Mesodermal cell (in vitro differentiated cells): Measurements from ENCODE around the gene TGFBR3.

Experiments
- H3K27ac ChIP-seq: 2 replicates; pipeline ENCODE4 v1.7.0; 2013; ENCODE audit warnings: mild to moderate bottlenecking, low read depth, low read length, moderate library complexity; ENCODE audit not compliant: severe bottlenecking
- H3K36me3 ChIP-seq: 2 replicates; pipeline ENCODE4 v1.7.1; 2013; ENCODE audit warnings: mild to moderate bottlenecking, low read length, moderate library complexity; ENCODE audit not compliant: control insufficient read depth, insufficient read depth
- H3K4me1 ChIP-seq: one replicate; pipeline ENCODE4 v1.7.1; 2013; ENCODE audit warnings: mild to moderate bottlenecking, low read length; ENCODE audit not compliant: insufficient read depth, control insufficient read depth, poor library complexity, severe bottlenecking
- H3K4me3 ChIP-seq: 2 replicates; pipeline ENCODE4 v1.7.0; 2013; ENCODE audit warnings: low read length, control low read depth, mild to moderate bottlenecking; ENCODE audit not compliant: insufficient read depth, poor library complexity, severe bottlenecking; ENCODE audit errors: extremely low read depth
- H3K9me3 ChIP-seq: 2 replicates; pipeline ENCODE4 v1.7.1; 2013; ENCODE audit warnings: mild to moderate bottlenecking, low read length, moderate library complexity; ENCODE audit not compliant: control insufficient read depth
- WGBS, 2 experiments: methylation state at CpG; one replicate each; pipeline ENCODE4 v1.1.5; 2013; ENCODE audit warnings: missing lambda C conversion rate in 2 of 2; ENCODE audit not compliant: insufficient coverage in 2 of 2; 5-methylcytosine and 5-hydroxymethylcytosine counted together

The TGFBR3 gene

DNA sequence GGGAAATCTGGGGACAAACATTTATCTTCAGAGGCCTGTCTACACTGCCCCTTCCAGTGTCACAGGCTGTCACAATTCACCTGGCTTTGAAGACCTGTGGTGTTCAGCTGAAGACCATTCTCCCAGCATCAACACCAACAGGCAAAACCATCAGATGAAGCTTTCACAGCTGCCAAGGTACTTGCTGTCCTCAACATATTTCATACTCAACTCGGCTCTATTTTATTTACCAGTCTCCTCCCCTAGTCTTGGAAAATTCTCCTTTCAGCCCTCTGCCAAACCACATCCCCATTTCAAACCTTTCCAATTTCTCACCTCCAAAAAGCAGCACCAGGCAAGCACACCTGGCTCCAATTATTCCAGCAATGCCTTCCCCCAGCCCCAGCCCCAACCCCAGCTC is 108.8 kb downstream of the TGFBR3 start:
- no peaks in the 10 kb centered on the region for H3K9me3 ChIP-seq
- no peaks in the 10 kb centered on the region for H3K4me1 ChIP-seq
- no peak overlapping the region for H3K27ac ChIP-seq
- no peaks in the 10 kb centered on the region for H3K36me3 ChIP-seq
- 92 to 100% methylated on average over 1 of the region's 1 CpG for WGBS, 2 experiments
- no peak overlapping the region for H3K4me3 ChIP-seq

DNA sequence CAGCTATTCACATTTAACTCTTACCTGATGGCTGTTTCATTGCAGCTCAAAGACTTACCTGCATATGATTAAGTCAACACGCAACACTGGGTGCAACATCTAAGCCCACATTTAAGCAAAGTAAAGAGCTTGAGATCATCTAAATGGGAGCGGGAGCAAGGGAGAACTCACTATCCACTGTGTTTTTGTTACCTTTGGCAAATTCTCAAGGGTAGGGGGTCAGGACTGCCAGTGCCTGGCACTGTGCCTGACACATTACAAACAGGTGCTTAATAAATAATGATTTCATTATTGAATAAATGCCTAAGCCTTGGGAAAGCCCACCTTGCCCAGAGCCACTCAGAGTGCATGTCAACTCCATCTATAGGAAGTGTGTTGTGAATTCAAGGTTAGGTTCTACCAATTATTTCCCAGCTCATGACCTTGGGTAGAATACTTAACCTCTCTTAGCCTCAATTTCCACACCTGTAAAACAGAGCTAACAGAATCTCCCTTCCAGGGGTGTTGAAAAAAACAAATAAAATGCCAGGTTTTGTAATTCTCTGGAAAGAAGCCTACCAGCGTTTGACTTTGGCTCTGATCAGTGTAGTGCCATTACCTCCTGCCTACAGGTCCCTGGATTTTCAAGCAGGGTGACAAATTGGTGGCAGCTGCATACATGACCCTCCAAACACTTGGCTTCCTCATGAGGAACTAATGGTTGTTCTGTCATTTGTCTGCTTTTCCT is 109.7 kb downstream of the TGFBR3 start:
- no peaks in the 10 kb centered on the region for H3K4me1 ChIP-seq
- no peaks in the 10 kb centered on the region for H3K9me3 ChIP-seq
- no peak overlapping the region for H3K4me3 ChIP-seq
- H3K27ac ChIP-seq, result no peak overlapping the region
- H3K36me3 ChIP-seq, result no peaks in the 10 kb centered on the region
- 88 to 92% methylated on average over 1 to 3 of the region's 3 CpGs for WGBS, 2 experiments

DNA sequence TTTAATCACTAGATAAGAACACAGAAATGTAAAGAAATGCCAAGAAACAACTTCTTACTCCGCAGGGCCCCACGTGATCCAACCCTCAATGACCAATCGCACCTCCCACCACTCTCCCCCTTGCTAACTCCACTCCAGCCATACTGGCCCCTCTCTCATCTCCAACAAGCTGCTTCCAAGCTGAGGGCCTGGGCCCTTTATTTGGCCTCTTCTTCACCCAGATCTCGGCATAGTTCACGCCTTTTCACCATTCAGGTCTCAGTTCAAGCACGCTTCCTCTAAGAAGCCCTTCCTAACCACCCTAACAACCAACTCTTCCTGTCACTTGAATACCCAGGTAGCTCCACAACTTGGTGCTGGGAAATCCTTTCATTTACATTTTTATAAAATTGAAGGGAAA is 110.7 kb downstream of the TGFBR3 start:
- H3K4me1 ChIP-seq, result no peaks in the 10 kb centered on the region
- no peak overlapping the region for H3K27ac ChIP-seq
- H3K4me3 ChIP-seq, result no peak overlapping the region
- 95 to 97% methylated on average over 4 to 6 of the region's 6 CpGs for WGBS, 2 experiments
- no peaks in the 10 kb centered on the region for H3K36me3 ChIP-seq
- no peaks in the 10 kb centered on the region for H3K9me3 ChIP-seq

DNA sequence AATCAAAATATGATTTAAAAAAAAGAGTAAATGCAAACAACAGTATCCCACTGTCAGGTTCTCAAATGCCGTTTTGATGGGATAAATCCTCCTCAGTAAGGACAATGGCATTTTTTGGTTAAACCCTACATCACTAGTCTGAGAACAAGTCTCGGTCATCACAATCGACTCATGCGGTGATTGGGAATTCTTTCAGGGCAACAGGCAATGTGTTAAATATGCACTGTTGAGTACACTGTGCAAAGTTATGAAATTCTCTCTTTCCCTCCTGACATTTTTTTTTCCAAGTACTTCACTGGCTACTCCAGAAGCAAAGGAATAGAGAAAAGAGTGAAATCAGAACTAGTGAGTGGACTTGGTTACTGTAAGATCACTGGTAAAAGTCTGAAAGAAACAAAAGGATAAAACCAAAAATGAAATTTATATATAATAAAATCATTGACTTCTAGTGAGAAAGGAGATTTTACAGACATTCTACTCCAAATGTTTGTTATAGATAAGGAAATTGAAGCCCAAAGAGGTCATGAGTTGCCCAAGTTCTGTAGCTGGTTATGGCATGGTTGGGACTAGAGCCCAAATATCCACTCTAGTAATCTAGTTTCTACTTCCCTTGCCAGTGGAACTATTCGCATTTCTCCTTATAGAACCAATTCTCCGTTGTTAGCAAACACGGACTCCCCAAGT is 111.3 kb downstream of the TGFBR3 start:
- Histone ChIP-seq H3K9me3 (no peaks in the 10 kb centered on the region), H3K27ac (no peak overlapping the region), H3K4me3 (no peak overlapping the region), H3K4me1 (peaks cover 2% of the 10 kb centered on the region), H3K36me3 (no peaks in the 10 kb centered on the region)
- whole genome bisulfite sequencing, 2 experiments, result 96 to 100% methylated on average over 3 to 4 of the region's 7 CpGs

DNA sequence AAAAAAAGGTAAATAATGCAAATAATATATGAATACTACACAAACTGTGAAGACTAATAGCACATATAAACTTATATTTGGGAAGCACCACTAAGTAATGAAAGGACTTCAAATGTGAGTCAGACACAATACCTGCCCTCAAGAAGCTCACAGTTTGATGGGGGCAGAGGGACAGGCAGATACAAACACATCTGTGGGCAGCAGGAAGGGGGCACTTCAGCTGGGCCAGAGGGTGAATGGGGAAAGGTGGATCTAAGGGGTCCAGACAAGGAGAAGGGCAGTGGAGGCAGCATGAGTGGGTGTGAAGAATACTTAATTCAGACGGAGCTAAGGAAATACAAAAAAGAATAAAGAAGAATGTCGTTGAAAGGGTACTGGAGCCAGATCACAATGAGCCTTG is 114.2 kb downstream of the TGFBR3 start:
- Histone ChIP-seq H3K9me3 (no peaks in the 10 kb centered on the region), H3K36me3 (no peaks in the 10 kb centered on the region), H3K4me1 (peaks cover 7% of the 10 kb centered on the region), H3K4me3 (no peak overlapping the region), H3K27ac (no peak overlapping the region)
- WGBS, 2 experiments, result 81 to 83% methylated on average over 2 of the region's 2 CpGs

DNA sequence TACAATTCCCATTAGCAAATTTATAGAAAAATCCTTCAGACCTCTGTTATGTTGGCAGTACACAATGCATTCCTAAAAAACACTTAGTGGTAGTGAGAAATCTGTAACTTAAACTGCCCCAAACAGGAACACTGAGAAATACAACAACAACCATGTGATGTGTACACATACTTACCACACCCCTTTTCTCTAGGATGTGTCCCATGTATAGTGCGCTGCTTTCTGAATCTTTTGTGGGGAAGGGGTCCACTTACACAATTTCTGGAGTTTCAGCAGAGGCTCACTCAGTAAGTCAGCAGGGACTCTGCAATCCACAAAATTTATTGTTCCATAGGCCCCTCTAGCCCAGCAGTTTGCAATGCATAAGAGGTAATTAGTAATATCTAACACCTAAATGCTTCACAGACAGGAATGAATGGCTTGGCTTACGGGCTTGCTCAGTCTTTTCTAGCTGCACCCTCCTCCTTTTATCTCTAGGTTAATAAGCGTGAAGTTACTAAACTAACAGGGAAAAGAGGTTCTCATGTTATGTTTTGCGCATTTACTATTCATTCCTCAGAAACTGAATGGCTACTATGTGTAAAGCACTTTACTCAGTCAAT is 115.2 kb downstream of the TGFBR3 start:
- Histone ChIP-seq H3K36me3 (no peaks in the 10 kb centered on the region), H3K4me3 (no peak overlapping the region), H3K4me1 (peaks cover 7% of the 10 kb centered on the region), H3K27ac (no peak overlapping the region), H3K9me3 (no peaks in the 10 kb centered on the region)
- WGBS, 2 experiments, result 100% methylated on average over 1 of the region's 4 CpGs; no CpG with 5 or more reads in 1 of the 2 experiments

DNA sequence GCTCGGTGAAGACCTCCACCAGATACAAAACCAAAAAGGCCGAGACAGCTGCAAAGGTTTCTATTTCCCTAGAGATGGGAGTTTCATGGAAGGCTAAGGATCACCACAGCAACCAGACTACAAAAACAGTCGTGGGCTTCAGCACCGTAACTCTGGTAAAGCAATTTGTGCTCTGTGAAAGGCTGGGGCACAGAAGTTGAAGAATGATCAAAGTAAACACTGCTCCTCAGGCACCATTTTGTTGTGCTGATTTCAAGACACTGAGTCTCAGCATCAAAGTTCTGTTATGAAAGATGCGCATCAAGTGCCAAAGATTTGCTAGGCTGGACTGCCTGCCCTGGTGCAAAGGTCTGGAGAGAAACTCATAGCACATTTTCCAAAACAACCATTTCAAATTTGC is 116.2 kb downstream of the TGFBR3 start:
- Histone ChIP-seq H3K9me3 (no peaks in the 10 kb centered on the region), H3K36me3 (no peaks in the 10 kb centered on the region), H3K27ac (peak overlapping the region; percentile 26), H3K4me3 (no peak overlapping the region), H3K4me1 (peaks cover 12% of the 10 kb centered on the region)
- WGBS, 2 experiments, result 90% methylated on average over 1 of the region's 5 CpGs; no CpG with 5 or more reads in 1 of the 2 experiments

DNA sequence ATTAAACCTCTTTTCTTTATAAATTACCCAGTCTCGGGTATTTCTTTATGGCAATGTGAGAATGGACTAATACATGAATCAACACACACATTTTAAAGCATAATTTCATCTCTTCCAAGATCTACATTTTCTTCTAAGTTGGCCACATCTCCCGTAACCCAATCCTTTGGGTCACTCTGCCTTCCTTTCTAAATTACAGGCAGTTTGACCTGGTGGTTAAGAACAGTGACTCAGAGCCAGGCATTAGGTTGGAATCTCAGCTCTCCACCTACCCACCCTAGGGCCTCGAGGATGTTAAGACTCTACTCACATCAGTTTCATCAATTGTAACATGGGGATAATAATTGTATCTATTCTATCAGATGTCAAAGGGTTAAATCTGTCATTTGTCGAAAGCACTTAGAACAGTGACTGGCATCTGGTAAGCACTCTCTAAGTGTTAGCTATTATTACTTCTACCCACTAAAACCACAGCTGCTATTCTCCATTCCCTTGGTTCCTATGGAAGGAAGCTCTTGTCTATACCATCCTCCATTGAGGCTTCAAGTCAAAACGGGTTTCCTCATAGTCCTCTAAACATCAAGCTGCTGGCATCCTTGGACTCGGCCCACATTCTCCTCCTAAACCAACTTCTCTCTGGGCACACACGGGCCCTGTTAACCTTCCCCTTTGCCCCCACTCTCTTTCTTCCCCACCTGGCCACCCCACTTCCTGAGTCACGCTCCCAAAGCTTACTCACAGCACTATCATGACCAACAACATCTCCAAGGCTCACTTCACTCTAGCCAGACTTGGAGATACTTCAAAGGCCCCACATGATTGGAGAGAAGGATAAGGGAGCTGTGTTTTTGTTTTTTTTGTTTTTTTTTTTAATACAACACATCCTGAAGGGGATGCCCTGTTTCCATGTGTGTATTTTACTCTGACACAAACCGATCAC is 116.9 kb downstream of the TGFBR3 start:
- WGBS, 2 experiments, result 87 to 95% methylated on average over 3 to 4 of the region's 9 CpGs
- H3K4me1 ChIP-seq, result peaks cover 12% of the 10 kb centered on the region
- H3K4me3 ChIP-seq, result no peak overlapping the region
- H3K9me3 ChIP-seq, result no peaks in the 10 kb centered on the region
- no peaks in the 10 kb centered on the region for H3K36me3 ChIP-seq
- H3K27ac ChIP-seq, result peak overlapping the region; percentile 26

DNA sequence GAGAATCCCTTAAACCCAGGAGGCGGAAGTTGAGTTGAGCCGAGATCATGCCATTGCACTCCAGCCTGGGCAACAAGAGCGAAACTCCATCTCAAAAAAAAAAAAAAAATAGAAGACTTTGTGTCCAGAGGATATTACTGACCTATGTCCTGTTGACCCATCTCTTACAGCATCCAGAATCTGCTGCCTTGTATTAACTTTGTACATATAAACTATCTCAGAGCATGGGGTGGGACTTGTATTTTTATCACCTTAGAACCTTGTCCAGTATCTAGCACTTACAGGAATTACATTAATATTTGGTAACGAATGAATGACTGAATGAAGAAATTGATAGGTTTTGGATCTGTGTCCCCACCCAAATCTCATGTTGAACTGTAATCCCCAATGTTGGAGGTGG is 117.8 kb downstream of the TGFBR3 start:
- H3K4me3 ChIP-seq, result no peak overlapping the region
- H3K4me1 ChIP-seq, result peaks cover 12% of the 10 kb centered on the region
- no peak overlapping the region for H3K27ac ChIP-seq
- WGBS, 2 experiments, result 87 to 100% methylated on average over 1 to 2 of the region's 4 CpGs
- no peaks in the 10 kb centered on the region for H3K9me3 ChIP-seq
- H3K36me3 ChIP-seq, result no peaks in the 10 kb centered on the region

DNA sequence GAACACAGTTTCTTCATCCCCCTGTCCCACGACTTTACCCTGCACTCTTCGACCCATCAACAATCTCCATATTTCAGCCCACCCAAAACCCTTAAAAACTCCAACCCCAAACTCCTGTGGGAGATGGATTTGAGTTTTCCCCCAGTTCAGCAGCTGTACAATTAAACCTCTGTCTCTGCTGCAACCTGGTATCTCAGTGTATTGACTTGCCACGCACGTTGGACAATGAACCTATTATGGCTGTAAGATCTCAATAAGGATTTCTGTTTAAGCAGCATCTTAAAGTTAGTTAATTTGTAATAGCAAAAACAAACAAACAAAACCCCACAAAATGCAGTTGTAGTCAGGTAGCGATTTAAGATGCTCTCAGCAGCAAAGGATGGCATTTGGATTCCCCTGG is 119.1 kb downstream of the TGFBR3 start:
- no peak overlapping the region for H3K4me3 ChIP-seq
- H3K4me1 ChIP-seq, result peaks cover 12% of the 10 kb centered on the region
- no peak overlapping the region for H3K27ac ChIP-seq
- WGBS, 2 experiments, result 83% methylated on average over 3 of the region's 5 CpGs; no CpG with 5 or more reads in 1 of the 2 experiments
- H3K36me3 ChIP-seq, result no peaks in the 10 kb centered on the region
- H3K9me3 ChIP-seq, result no peaks in the 10 kb centered on the region
